Measurements from ENCODE around the gene MAN1B1.

The MAN1B1 gene

GRCh38 chr9:137088121-137088520 lies 1.3 kb downstream of the MAN1B1 start:
- DNase-seq = no peak

- DNase-seq = no peak
Observed at GRCh38 chr9:137089232-137089947, 2.6 kb downstream of the MAN1B1 start.

GRCh38 chr9:137095664-137096517 lies 9.1 kb downstream of the MAN1B1 start:
- DNase-seq = no peak

GRCh38 chr9:137096785-137097546 lies 10.2 kb downstream of the MAN1B1 start:
- no peak for DNase-seq

GRCh38 chr9:137097761-137098462 lies 11.1 kb downstream of the MAN1B1 start:
- no peak for DNase-seq

GRCh38 chr9:137099231-137099630 lies 12.4 kb downstream of the MAN1B1 start:
- DNase-seq = no peak

GRCh38 chr9:137103206-137103999 lies 16.6 kb downstream of the MAN1B1 start:
- DNase-seq = no peak

- DNase-seq = no peak
Observed at GRCh38 chr9:137105814-137106661, 19.3 kb downstream of the MAN1B1 start.

- DNase-seq = no peak
Observed at GRCh38 chr9:137106662-137107250, 20.0 kb downstream of the MAN1B1 start.

- no peak for DNase-seq
Observed at GRCh38 chr9:137107312-137107921, 20.6 kb downstream of the MAN1B1 start.

GRCh38 chr9:137107982-137108381 lies 21.2 kb downstream of the MAN1B1 start:
- DNase-seq = no peak

- DNase-seq = no peak
Observed at GRCh38 chr9:137108608-137109249, 21.9 kb downstream of the MAN1B1 start.

GRCh38 chr9:137109250-137110146 lies 22.7 kb downstream of the MAN1B1 start:
- no peak for DNase-seq

GRCh38 chr9:137110147-137110910 lies 23.5 kb downstream of the MAN1B1 start:
- no peak for DNase-seq

GRCh38 chr9:137110911-137111787 lies 24.4 kb downstream of the MAN1B1 start:
- no peak for DNase-seq

GRCh38 chr9:137111788-137112563 lies 25.2 kb downstream of the MAN1B1 start:
- no peak for DNase-seq
